NOMO-1 treated with dmso at 0.1 percent for 144 hours (cell line): ENCODE data around the gene TUB.

Experiments
- DNase-seq: peaks from one replicate; lab custom pipeline; 2025; ENCODE audit not compliant: unreplicated experiment; lab: John Stamatoyannopoulos, UW

Gene TUB

GRCh38 chr11:8105133-8105532 is 24.1 kb downstream of the TUB start:
- DNase-seq, result no peak

GRCh38 chr11:8105666-8106065 is 24.7 kb downstream of the TUB start:
- DNase-seq, result no peak

GRCh38 chr11:8106679-8107078 is 25.7 kb downstream of the TUB start:
- DNase-seq, result no peak

GRCh38 chr11:8107642-8108041 is 26.6 kb downstream of the TUB start:
- no peak for DNase-seq

- DNase-seq, result no peak
Observed at GRCh38 chr11:8108421-8108820, 27.4 kb downstream of the TUB start.

- DNase-seq, result no peak
Observed at GRCh38 chr11:8109675-8110074, 28.7 kb downstream of the TUB start.

GRCh38 chr11:8110396-8110795 is 29.4 kb downstream of the TUB start:
- no peak for DNase-seq

GRCh38 chr11:8111636-8112035 is 30.6 kb downstream of the TUB start:
- no peak for DNase-seq

- DNase-seq, result no peak
Observed at GRCh38 chr11:8122173-8122764, 41.3 kb downstream of the TUB start.

GRCh38 chr11:8126649-8127289 is 45.8 kb downstream of the TUB start:
- DNase-seq, result no peak

GRCh38 chr11:8127447-8127846 is 46.4 kb downstream of the TUB start:
- no peak for DNase-seq

- no peak for DNase-seq
Observed at GRCh38 chr11:8138526-8138925, 57.5 kb downstream of the TUB start.

GRCh38 chr11:8149726-8150125 is 68.7 kb downstream of the TUB start:
- no peak for DNase-seq
